Osteoblast (primary cell): ENCODE results near the gene RIT2. TPM values are rescaled to one million over a fixed set of nuclear protein-coding genes. Genes with fewer than 3 reads are reported as not detected.

Source experiments
- DNase-seq: peaks from one replicate; pipeline ENCODE4 v3.0.0; 2011; ENCODE audit warnings: low spot score, mixed read lengths; ENCODE audit not compliant: insufficient read length; ENCODE audit errors: missing footprints
- H2AFZ ChIP-seq: 2 replicates; pipeline ENCODE4 v1.6.0; 2011; ENCODE audit warnings: mild to moderate bottlenecking, low read length
- H3K27ac ChIP-seq: 2 replicates; pipeline ENCODE4 v1.5.1; 2011; ENCODE audit warnings: mild to moderate bottlenecking, low read depth, low read length, moderate library complexity
- H3K27me3 ChIP-seq: 2 replicates; pipeline ENCODE4 v1.6.0; 2012; ENCODE audit warnings: mild to moderate bottlenecking, control low read depth, inconsistent platforms, low read length, moderate library complexity; ENCODE audit not compliant: insufficient read depth
- H3K36me3 ChIP-seq: 2 replicates; pipeline ENCODE4 v1.5.1; 2011; ENCODE audit warnings: mild to moderate bottlenecking, low read length, control low read depth, moderate library complexity; ENCODE audit not compliant: insufficient read depth
- H3K4me1 ChIP-seq: 2 replicates; pipeline ENCODE4 v1.5.1; 2011; ENCODE audit warnings: mild to moderate bottlenecking, low read length, control low read depth, moderate library complexity; ENCODE audit not compliant: insufficient read depth
- H3K4me2 ChIP-seq: 2 replicates; pipeline ENCODE4 v1.6.0; 2011; ENCODE audit warnings: mild to moderate bottlenecking, low read length; ENCODE audit not compliant: insufficient read depth
- H3K4me3 ChIP-seq: fragments of 200-600 bp; sonication (generic); 3 replicates; pipeline ENCODE4 v1.5.1; 2012; ENCODE audit warnings: mild to moderate bottlenecking, low read length, inconsistent platforms; ENCODE audit not compliant: insufficient read depth
- H3K79me2 ChIP-seq: 2 replicates; pipeline ENCODE4 v1.6.0; 2012; ENCODE audit warnings: mild to moderate bottlenecking, low read length, control low read depth, inconsistent platforms; ENCODE audit not compliant: insufficient read depth
- H3K9me3 ChIP-seq: 2 replicates; pipeline ENCODE4 v1.5.1; 2011; ENCODE audit warnings: low read depth, low read length, control low read depth
- H4K20me1 ChIP-seq: 2 replicates; pipeline ENCODE4 v1.6.0; 2012; ENCODE audit warnings: mild to moderate bottlenecking, low read length, control low read depth; ENCODE audit not compliant: insufficient read depth
- total RNA-seq: library from RNA; depleted of rRNA; stranded (reverse); fragments of >200 nt; gene quantifications from 2 replicates; pipeline ENCODE4 v1.2.3, GENCODE V29; 2012
- TF ChIP-seq, protein P1 (sequence below): IDR thresholded peaks from 2 replicates; pipeline ENCODE4 v1.5.1; 2011; ENCODE audit warnings: mild to moderate bottlenecking, low read depth, low read length, moderate library complexity; ENCODE audit errors: extremely low read depth

RIT2 gene
- total RNA-seq, 1 donor = not detected

- TF ChIP-seq, protein P1, sequence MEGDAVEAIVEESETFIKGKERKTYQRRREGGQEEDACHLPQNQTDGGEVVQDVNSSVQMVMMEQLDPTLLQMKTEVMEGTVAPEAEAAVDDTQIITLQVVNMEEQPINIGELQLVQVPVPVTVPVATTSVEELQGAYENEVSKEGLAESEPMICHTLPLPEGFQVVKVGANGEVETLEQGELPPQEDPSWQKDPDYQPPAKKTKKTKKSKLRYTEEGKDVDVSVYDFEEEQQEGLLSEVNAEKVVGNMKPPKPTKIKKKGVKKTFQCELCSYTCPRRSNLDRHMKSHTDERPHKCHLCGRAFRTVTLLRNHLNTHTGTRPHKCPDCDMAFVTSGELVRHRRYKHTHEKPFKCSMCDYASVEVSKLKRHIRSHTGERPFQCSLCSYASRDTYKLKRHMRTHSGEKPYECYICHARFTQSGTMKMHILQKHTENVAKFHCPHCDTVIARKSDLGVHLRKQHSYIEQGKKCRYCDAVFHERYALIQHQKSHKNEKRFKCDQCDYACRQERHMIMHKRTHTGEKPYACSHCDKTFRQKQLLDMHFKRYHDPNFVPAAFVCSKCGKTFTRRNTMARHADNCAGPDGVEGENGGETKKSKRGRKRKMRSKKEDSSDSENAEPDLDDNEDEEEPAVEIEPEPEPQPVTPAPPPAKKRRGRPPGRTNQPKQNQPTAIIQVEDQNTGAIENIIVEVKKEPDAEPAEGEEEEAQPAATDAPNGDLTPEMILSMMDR = no peak
- Histone ChIP-seq H3K79me2 (no peaks in the 10 kb centered on the region), H3K4me3 (no peak overlapping the region), H2AFZ (no peak overlapping the region), H3K4me1 (no peaks in the 10 kb centered on the region), H4K20me1 (no peaks in the 10 kb centered on the region), H3K27me3 (no peaks in the 10 kb centered on the region), H3K4me2 (no peak overlapping the region), H3K9me3 (no peaks in the 10 kb centered on the region), H3K36me3 (no peaks in the 10 kb centered on the region), H3K27ac (no peak overlapping the region)
- no peak for DNase-seq
Measured at GRCh38 chr18:42780171-42780570, 335.3 kb downstream of the RIT2 start.

DNA sequence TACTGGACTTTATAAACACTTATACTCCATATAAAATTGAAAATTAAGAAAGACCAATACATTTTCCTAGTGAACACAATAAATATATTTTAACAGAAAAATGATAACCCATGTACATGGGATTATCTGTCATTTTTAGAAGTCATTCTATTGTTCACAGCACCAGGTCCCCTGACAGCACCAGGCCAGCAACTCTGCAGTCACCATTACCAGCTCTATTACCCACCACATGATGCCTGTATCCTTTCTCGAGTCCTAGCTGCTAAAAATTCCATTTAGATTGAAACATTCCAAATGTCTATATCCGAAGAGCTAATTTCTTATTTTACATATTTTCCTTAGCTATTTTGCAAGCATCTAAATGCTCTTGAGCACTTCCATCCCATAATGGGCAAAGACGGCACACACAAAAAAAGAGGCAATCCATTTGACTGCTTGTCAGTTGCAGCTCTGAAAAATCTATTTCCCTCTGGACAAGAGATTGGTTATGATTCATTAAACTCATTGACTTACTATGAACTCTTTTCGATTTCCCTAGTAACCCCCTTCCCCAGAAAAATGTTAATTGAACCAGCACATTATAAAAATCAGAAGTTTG lies 336.9 kb downstream of the RIT2 start:
- Histone ChIP-seq H2AFZ (no peak overlapping the region), H3K4me3 (no peak overlapping the region), H3K79me2 (no peaks in the 10 kb centered on the region), H3K4me1 (no peaks in the 10 kb centered on the region), H4K20me1 (no peaks in the 10 kb centered on the region), H3K27ac (no peak overlapping the region), H3K36me3 (no peaks in the 10 kb centered on the region), H3K4me2 (no peak overlapping the region), H3K9me3 (no peaks in the 10 kb centered on the region), H3K27me3 (no peaks in the 10 kb centered on the region)
- TF ChIP-seq, protein P1 = no peak
- no peak for DNase-seq

DNA sequence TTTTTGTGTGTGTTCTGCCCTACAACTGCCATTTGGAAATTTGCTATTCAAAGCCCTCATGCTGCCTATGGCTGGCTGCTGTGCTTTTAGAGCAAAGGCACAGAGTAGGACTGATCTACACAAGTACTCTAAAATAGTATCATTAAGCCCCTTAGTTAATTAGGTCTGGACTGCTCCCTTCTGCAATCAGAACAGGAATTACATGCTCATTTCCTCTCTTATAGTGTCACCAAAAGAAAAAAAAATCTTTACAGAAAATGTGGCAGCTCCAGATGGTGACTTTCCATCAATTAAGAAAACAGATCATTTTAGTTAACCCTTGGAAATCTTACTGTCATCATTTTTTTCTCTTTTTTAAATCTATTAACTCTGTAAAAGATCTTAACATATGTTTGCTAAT lies 337.5 kb downstream of the RIT2 start:
- no peak overlapping the region for H3K4me3 ChIP-seq
- H3K27me3 ChIP-seq = no peaks in the 10 kb centered on the region
- no peaks in the 10 kb centered on the region for H4K20me1 ChIP-seq
- no peak overlapping the region for H3K4me2 ChIP-seq
- H3K27ac ChIP-seq = no peak overlapping the region
- no peak for DNase-seq
- TF ChIP-seq, protein P1 = no peak
- H3K79me2 ChIP-seq = no peaks in the 10 kb centered on the region
- no peaks in the 10 kb centered on the region for H3K9me3 ChIP-seq
- H3K4me1 ChIP-seq = no peaks in the 10 kb centered on the region
- no peak overlapping the region for H2AFZ ChIP-seq
- no peaks in the 10 kb centered on the region for H3K36me3 ChIP-seq

DNA sequence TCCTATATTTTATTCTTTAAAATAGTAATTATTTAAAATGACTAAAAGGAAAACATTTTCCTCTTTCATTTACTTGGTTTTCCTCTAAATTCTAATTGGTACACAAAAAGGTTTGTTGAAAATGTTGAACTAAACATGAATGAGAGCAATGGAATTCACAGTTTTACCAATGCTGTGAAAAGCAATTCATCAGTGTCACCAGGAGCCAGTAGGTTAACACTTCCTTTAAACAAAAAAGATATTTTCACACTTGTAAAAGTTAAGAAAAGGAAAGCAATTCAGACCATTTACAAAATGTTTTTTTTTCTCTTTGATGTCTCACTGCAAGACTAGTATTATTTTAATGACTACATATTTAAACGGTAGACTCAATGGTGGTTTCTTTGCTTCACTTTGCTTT lies 341.6 kb downstream of the RIT2 start:
- Histone ChIP-seq H2AFZ (no peak overlapping the region), H3K27ac (no peak overlapping the region), H3K36me3 (no peaks in the 10 kb centered on the region), H3K27me3 (no peaks in the 10 kb centered on the region), H3K4me3 (no peak overlapping the region), H4K20me1 (no peaks in the 10 kb centered on the region), H3K4me1 (no peaks in the 10 kb centered on the region), H3K79me2 (no peaks in the 10 kb centered on the region), H3K4me2 (no peak overlapping the region), H3K9me3 (no peaks in the 10 kb centered on the region)
- TF ChIP-seq, protein P1 = no peak
- DNase-seq = no peak
